ENCODE data around the gene FBRS. TPM values are rescaled to one million over a fixed set of nuclear protein-coding genes. Genes with fewer than 3 reads are reported as not detected.

FBRS gene
- total and polyA plus RNA-seq, 2 donors (not counting 3 experiments of a cell fraction or from before 2014, with no cell fraction given), result 15.5 to 68.6 TPM

DNA sequence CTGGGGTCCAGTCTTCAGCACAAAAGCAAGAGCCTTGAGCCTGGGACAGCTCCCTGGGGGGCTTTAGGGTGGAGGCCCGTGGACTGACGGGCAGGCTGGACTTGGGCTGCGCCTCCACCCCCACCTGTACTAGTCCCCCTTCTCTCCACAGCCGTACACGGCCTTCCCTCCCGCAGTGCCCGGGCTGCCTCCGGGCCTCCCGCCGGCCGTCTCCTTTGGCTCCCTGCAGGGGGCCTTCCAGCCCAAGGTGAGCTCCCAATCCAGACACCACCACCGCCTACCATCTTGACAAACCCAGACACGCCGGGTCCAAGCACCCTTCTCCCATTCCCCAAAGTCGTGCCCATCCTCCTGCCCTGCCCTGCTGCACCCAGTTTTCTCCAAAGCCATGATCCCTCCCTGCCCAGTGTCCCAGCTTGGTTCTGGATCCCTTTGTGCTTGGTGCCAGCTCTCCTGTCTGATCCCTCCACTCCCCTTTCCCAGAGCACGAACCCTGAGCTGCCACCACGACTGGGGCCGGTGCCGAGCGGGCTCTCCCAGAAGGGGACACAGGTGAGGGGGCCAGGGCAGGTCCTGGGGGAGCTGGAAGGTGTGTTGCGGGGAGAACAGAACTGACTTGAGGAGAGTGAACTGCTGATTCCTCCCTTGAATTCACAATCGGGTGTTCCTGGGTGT, 7.1 kb downstream of the FBRS start:
- TF ChIP-seq JUN (IDR thresholded peaks at IDR 0.05; ENCODE audit: borderline replicate concordance, insufficient read depth, insufficient read length, low read depth) (no peak), EZH2 (IDR thresholded peaks at IDR 0.05; ENCODE audit: borderline replicate concordance, low read depth, low read length, severe bottlenecking) (no peak), MYC (IDR thresholded peaks at IDR 0.05; ENCODE audit: low read depth, low read length) (no peak), POLR2A (IDR thresholded peaks at IDR 0.05; ENCODE audit: low read depth, low read length) (no peak), POLR2AphosphoS5 (IDR thresholded peaks at IDR 0.05; ENCODE audit: insufficient read depth, low read depth, low read length) (no peak), FOS (IDR thresholded peaks at IDR 0.05; ENCODE audit: borderline replicate concordance, insufficient read depth, low read length) (no peak), GATA2 (IDR thresholded peaks at IDR 0.05; ENCODE audit: insufficient read depth, insufficient read length, low read depth, low read length) (no peak)
- TF ChIP-seq, protein P1, sequence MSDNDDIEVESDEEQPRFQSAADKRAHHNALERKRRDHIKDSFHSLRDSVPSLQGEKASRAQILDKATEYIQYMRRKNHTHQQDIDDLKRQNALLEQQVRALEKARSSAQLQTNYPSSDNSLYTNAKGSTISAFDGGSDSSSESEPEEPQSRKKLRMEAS (IDR thresholded peaks at IDR 0.05; ENCODE audit: insufficient read depth, insufficient read length), result no peak
- TF ChIP-seq, protein P2, sequence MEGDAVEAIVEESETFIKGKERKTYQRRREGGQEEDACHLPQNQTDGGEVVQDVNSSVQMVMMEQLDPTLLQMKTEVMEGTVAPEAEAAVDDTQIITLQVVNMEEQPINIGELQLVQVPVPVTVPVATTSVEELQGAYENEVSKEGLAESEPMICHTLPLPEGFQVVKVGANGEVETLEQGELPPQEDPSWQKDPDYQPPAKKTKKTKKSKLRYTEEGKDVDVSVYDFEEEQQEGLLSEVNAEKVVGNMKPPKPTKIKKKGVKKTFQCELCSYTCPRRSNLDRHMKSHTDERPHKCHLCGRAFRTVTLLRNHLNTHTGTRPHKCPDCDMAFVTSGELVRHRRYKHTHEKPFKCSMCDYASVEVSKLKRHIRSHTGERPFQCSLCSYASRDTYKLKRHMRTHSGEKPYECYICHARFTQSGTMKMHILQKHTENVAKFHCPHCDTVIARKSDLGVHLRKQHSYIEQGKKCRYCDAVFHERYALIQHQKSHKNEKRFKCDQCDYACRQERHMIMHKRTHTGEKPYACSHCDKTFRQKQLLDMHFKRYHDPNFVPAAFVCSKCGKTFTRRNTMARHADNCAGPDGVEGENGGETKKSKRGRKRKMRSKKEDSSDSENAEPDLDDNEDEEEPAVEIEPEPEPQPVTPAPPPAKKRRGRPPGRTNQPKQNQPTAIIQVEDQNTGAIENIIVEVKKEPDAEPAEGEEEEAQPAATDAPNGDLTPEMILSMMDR (IDR thresholded peaks at IDR 0.05; ENCODE audit: extremely low read depth in 1 of 2, insufficient read depth in 1 of 2, low read depth in 1 of 2, low read length in 2 of 2), result no peak
- peaks cover 23 to 74% of the 10 kb centered on the region in 2 experiments for H3K36me3 ChIP-seq (ENCODE audit: control insufficient read depth in 2 of 2, extremely low read depth in 1 of 2, insufficient read depth in 2 of 2, low read length in 2 of 2)
- no peak overlapping the region for H3K27ac ChIP-seq (ENCODE audit: insufficient read depth, low read depth, low read length)
- FAIRE-seq (no peak), DNase-seq (ENCODE audit: low read depth, low spot score) (no peak)
- intact Hi-C loops (cut with micrococcal nuclease) (no loop called here), dilution Hi-C loops (cut with MboI; ENCODE audit: extremely low pct_ligation_motif_present, low sequenced_read_pairs) (no loop called here)
- H2AFZ ChIP-seq (ENCODE audit: low read depth, low read length), result no peak overlapping the region
- H3K4me1 ChIP-seq (ENCODE audit: control insufficient read depth, extremely low read depth, insufficient read depth, low read length), result peaks cover 12% of the 10 kb centered on the region
- peaks cover 37% of the 10 kb centered on the region for H3K79me2 ChIP-seq (ENCODE audit: control insufficient read depth, insufficient read depth, low read length)
- no peak overlapping the region for H3K4me2 ChIP-seq (ENCODE audit: insufficient read depth, low read length)
- CTCF ChIA-PET, result interaction anchor here (1.7 kb wide), 1 partner anchor 29 kb away, joined by 19 read pairs; no protein-coding TSS in a partner anchor
- POLR2A ChIA-PET, result no interaction called here
- BruUV-seq (replicated peaks), result no TSS peak
- H3K4me3 ChIP-seq (replicated peaks in 1 of 3; ENCODE audit: insufficient read depth in 1 of 3, low read depth in 1 of 3, low read length in 3 of 3), result no peak overlapping the region
- no peaks in the 10 kb centered on the region for H4K20me1 ChIP-seq (replicated peaks; ENCODE audit: control insufficient read depth, extremely low read depth, insufficient read depth, low read length)
- no peaks in the 10 kb centered on the region for H3K9me3 ChIP-seq (replicated peaks; ENCODE audit: control insufficient read depth, insufficient read depth, low read length)
- H3K9ac ChIP-seq (replicated peaks; ENCODE audit: extremely low read depth, insufficient read depth, low read length), result no peak overlapping the region
- no peaks in the 10 kb centered on the region for H3K9me1 ChIP-seq (replicated peaks; ENCODE audit: control insufficient read depth, extremely low read depth, insufficient read depth, low read length)
- no peaks in the 10 kb centered on the region for H3K27me3 ChIP-seq (ENCODE audit: control insufficient read depth in 2 of 2, insufficient read depth in 2 of 2, low read length in 2 of 2)

Measured in endothelial cell of umbilical vein (primary cell).